Liver (tissue), 9 donors: ENCODE measurements around the gene ATP2B3. TPM values are rescaled to one million over a fixed set of nuclear protein-coding genes. Genes with fewer than 3 reads are reported as not detected.

Experiments used
- DNase-seq: peaks from one replicate; pipeline ENCODE4 v3.0.0-alpha.2; 2017; ENCODE audit warnings: low spot score
- H3K27ac ChIP-seq, 2 donors: one replicate each; pipeline ENCODE4 v1.7.0; 2013; ENCODE audit warnings: inconsistent platforms in 2 of 2, low read length in 2 of 2, control low read depth in 1 of 2, low read depth in 1 of 2, mild to moderate bottlenecking in 1 of 2
- H3K27me3 ChIP-seq, 4 donors: one replicate each; pipeline versions ENCODE4 v1.6.1 to v1.7.0; 2013; ENCODE audit warnings: low read length in 3 of 4, inconsistent platforms in 1 of 4, mild to moderate bottlenecking in 1 of 4, moderate library complexity in 1 of 4; ENCODE audit not compliant: control insufficient read depth in 4 of 4, insufficient read depth in 4 of 4
- H3K36me3 ChIP-seq, 4 donors: one replicate each; pipeline versions ENCODE4 v1.6.1 to v1.7.0; 2013; ENCODE audit warnings: low read length in 3 of 4, mild to moderate bottlenecking in 3 of 4, low read depth in 1 of 4, moderate library complexity in 1 of 4; ENCODE audit not compliant: control insufficient read depth in 4 of 4, insufficient read depth in 3 of 4
- H3K4me1 ChIP-seq, 4 donors: one replicate each; pipeline versions ENCODE4 v1.6.1 to v1.7.0; 2013; ENCODE audit warnings: low read length in 3 of 4, mild to moderate bottlenecking in 3 of 4, moderate library complexity in 1 of 4; ENCODE audit not compliant: control insufficient read depth in 4 of 4, insufficient read depth in 4 of 4
- H3K4me3 ChIP-seq, 3 donors: one replicate each; pipeline versions ENCODE4 v1.6.1 to v1.7.0; 2013; ENCODE audit warnings: low read length in 3 of 3, control low read depth in 1 of 3, low read depth in 1 of 3, mild to moderate bottlenecking in 1 of 3
- H3K9ac ChIP-seq, 2 donors: one replicate each; pipeline ENCODE4 v1.7.0; 2013; ENCODE audit warnings: low read length in 2 of 2, mild to moderate bottlenecking in 2 of 2, moderate library complexity in 2 of 2, control low read depth in 1 of 2, low read depth in 1 of 2
- H3K9me3 ChIP-seq, 4 donors: one replicate each; pipeline versions ENCODE4 v1.6.1 to v1.7.0; 2013; ENCODE audit warnings: low read length in 3 of 4; ENCODE audit not compliant: control insufficient read depth in 4 of 4
- EGR1 ChIP-seq, 2 donors: IDR thresholded peaks; 2 replicates each; pipeline ENCODE4 v1.6.1; 2016 to 2018; ENCODE audit warnings: antibody characterized with exemption in 2 of 2, low read depth in 2 of 2
- FOXA1 ChIP-seq: IDR thresholded peaks from 2 replicates; pipeline ENCODE4 v1.6.1; 2016; ENCODE audit warnings: antibody characterized with exemption
- FOXA2 ChIP-seq: IDR thresholded peaks from 2 replicates; pipeline ENCODE4 v1.6.1; 2016; ENCODE audit warnings: antibody characterized with exemption
- GABPA ChIP-seq, 2 donors: IDR thresholded peaks in 1 of 2; conservative IDR thresholded peaks in 1 of 2; 2 replicates each; pipeline ENCODE4 v1.6.1; 2016; ENCODE audit warnings: antibody characterized with exemption in 2 of 2, mild to moderate bottlenecking in 1 of 2, moderate library complexity in 1 of 2
- HNF4A ChIP-seq, 2 donors: conservative IDR thresholded peaks; 2 replicates each; pipeline ENCODE4 v1.6.1; 2016; ENCODE audit warnings: antibody characterized with exemption in 2 of 2, mild to moderate bottlenecking in 2 of 2
- HNF4G ChIP-seq: IDR thresholded peaks from 2 replicates; pipeline ENCODE4 v1.6.1; 2016; ENCODE audit warnings: antibody characterized with exemption
- JUND ChIP-seq, 2 donors: IDR thresholded peaks; 2 replicates each; pipeline ENCODE4 v1.6.1; 2016; ENCODE audit warnings: antibody characterized with exemption in 2 of 2
- NR2F2 ChIP-seq: IDR thresholded peaks from 2 replicates; pipeline ENCODE4 v1.6.1; 2016; ENCODE audit warnings: antibody characterized with exemption
- RXRA ChIP-seq, 2 donors: IDR thresholded peaks; 2 replicates each; pipeline ENCODE4 v1.6.1; 2017 to 2018; ENCODE audit warnings: antibody characterized with exemption in 2 of 2, mild to moderate bottlenecking in 1 of 2
- SP1 ChIP-seq: IDR thresholded peaks from 2 replicates; pipeline ENCODE4 v1.6.1; 2018; ENCODE audit warnings: antibody characterized with exemption, mild to moderate bottlenecking
- TAF1 ChIP-seq: conservative IDR thresholded peaks from 2 replicates; pipeline ENCODE4 v1.6.1; 2016; ENCODE audit warnings: antibody characterized with exemption, mild to moderate bottlenecking
- YY1 ChIP-seq: IDR thresholded peaks from 2 replicates; pipeline ENCODE4 v1.6.1; 2016; ENCODE audit warnings: antibody characterized with exemption, mild to moderate bottlenecking
- WGBS: extraction: QIAGEN DNeasy Blood & Tissue Kit; methylation state at CpG from one replicate; pipeline ENCODE4 v1.1.7; 2013; 5-methylcytosine and 5-hydroxymethylcytosine counted together
- polyA plus RNA-seq, 2 donors: library from polyadenylated mRNA; stranded (reverse) in 1 of 2; unstranded in 1 of 2; fragments of 200-250 nt in 1 of 2; fragments of >200 nt in 1 of 2; fragmentation: Nextera tagmentation in 1 of 2; extraction: Ambion mirVana in 1 of 2; gene quantifications; one replicate each; pipeline versions ENCODE4 v1.2.1 to v1.2.3, GENCODE V29; 2013 to 2015
- total RNA-seq, 2 donors: library from RNA; depleted of rRNA; stranded (reverse); fragments of >200 nt; gene quantifications; one replicate each; pipeline ENCODE4 v1.2.3, GENCODE V29; 2014
- TF ChIP-seq, protein P1 (sequence below): fragments of 150-350 bp; IDR thresholded peaks from 2 replicates; pipeline ENCODE4 v1.5.1; 2017; ENCODE audit warnings: improper control_type of control experiment, low read depth, low read length; ENCODE audit not compliant: missing input control
- TF ChIP-seq, protein P2 (sequence below): IDR thresholded peaks from 2 replicates; pipeline ENCODE4 v1.6.1; 2016; ENCODE audit warnings: antibody characterized with exemption
- TF ChIP-seq, protein P3 (sequence below): IDR thresholded peaks from 2 replicates; pipeline ENCODE4 v1.6.1; 2016; ENCODE audit warnings: antibody characterized with exemption, mild to moderate bottlenecking
- TF ChIP-seq, protein P4 (sequence below): IDR thresholded peaks from 2 replicates; pipeline ENCODE4 v1.6.1; 2016; ENCODE audit warnings: antibody characterized with exemption
- donor health status: healthy.
- donor health status: healthy.
- donor health status: healthy.
- donor health status: healthy.
- donor health status: healthy.

The ATP2B3 gene
- total and polyA plus RNA-seq, 4 donors, result not detected

DNA sequence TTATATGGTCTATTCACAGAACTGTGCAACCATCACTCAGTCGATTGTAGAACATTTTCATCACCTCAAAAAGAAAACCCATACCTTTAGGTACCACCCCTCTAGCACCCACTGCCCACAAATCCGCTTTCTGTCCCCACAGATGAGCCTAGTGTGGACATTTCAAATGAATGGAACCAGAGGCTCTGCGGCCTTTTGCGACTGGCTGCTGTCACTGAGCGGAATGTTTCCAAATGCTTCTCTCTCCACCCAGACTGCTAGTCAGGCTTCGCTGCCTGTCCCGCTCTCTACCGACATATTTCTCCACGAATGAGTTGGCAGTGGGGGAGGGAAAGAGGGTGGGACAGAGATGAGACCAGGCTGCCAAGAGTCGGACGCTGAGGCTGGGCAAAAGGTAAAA is 24.4 kb upstream of the ATP2B3 start:
- peaks cover 0 to 6% (median under 1%) of the 10 kb centered on the region in 4 donors for H3K4me1 ChIP-seq

DNA sequence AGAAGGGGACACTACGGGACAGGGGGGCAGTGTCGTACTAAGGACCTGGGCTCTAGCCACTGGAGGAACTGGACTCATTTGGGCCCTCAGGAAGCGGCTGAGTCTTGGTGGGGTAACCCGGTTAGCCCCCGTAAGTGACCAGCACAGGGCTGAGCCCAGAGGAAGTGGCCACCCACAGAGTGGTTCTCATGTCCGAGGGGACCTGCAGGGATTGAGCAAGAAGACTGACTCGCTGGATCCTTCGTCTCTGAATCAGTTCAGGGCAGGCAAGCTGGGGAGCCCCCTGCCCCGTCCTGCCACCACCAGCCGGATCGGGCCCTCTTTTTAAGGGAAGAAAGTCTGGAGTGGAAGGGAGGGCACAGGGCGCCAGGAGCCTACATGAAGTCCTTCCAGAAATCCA is 23.4 kb upstream of the ATP2B3 start:
- peak overlapping the region; percentile 20 to 50 for H3K27ac ChIP-seq
- TF ChIP-seq, protein P1, sequence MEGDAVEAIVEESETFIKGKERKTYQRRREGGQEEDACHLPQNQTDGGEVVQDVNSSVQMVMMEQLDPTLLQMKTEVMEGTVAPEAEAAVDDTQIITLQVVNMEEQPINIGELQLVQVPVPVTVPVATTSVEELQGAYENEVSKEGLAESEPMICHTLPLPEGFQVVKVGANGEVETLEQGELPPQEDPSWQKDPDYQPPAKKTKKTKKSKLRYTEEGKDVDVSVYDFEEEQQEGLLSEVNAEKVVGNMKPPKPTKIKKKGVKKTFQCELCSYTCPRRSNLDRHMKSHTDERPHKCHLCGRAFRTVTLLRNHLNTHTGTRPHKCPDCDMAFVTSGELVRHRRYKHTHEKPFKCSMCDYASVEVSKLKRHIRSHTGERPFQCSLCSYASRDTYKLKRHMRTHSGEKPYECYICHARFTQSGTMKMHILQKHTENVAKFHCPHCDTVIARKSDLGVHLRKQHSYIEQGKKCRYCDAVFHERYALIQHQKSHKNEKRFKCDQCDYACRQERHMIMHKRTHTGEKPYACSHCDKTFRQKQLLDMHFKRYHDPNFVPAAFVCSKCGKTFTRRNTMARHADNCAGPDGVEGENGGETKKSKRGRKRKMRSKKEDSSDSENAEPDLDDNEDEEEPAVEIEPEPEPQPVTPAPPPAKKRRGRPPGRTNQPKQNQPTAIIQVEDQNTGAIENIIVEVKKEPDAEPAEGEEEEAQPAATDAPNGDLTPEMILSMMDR, result no peak
- no peak for TF ChIP-seq NR2F2
- 83% methylated on average over 12 of the region's 12 CpGs for WGBS
- no peak overlapping the region for H3K9ac ChIP-seq
- no peak for DNase-seq
- H3K4me1 ChIP-seq, result peaks cover 0 to 6% (median 0%) of the 10 kb centered on the region in 4 donors
- no peaks in the 10 kb centered on the region for H3K27me3 ChIP-seq
- no peaks in the 10 kb centered on the region for H3K9me3 ChIP-seq
- H3K4me3 ChIP-seq, result no peak overlapping the region
- H3K36me3 ChIP-seq, result no peaks in the 10 kb centered on the region

More for the DNA sequence above, 24.4 kb upstream of the ATP2B3 start:
- Histone ChIP-seq H3K36me3 (no peaks in the 10 kb centered on the region), H3K27ac (no peak overlapping the region), H3K9me3 (no peaks in the 10 kb centered on the region), H3K4me3 (no peak overlapping the region), H3K27me3 (no peaks in the 10 kb centered on the region), H3K9ac (no peak overlapping the region)
- WGBS, result 82% methylated on average over 11 of the region's 11 CpGs
- TF ChIP-seq, protein P1, result no peak
- TF ChIP-seq, protein P2, sequence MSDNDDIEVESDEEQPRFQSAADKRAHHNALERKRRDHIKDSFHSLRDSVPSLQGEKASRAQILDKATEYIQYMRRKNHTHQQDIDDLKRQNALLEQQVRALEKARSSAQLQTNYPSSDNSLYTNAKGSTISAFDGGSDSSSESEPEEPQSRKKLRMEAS, result no peak
- TF ChIP-seq HNF4G (no peak), FOXA2 (no peak), TAF1 (no peak), JUND (IDR thresholded peaks at IDR 0.05) (no peak), FOXA1 (no peak), YY1 (no peak), NR2F2 (no peak), HNF4A (conservative IDR thresholded peaks at IDR 0.05) (no peak), SP1 (no peak), GABPA (IDR thresholded peaks at IDR 0.05 in 1 of 2, conservative IDR thresholded peaks at IDR 0.05 in 1 of 2) (no peak), RXRA (IDR thresholded peaks at IDR 0.05) (no peak), EGR1 (IDR thresholded peaks at IDR 0.05; ENCODE audit: low read depth in 2 of 2) (no peak)
- TF ChIP-seq, protein P3, sequence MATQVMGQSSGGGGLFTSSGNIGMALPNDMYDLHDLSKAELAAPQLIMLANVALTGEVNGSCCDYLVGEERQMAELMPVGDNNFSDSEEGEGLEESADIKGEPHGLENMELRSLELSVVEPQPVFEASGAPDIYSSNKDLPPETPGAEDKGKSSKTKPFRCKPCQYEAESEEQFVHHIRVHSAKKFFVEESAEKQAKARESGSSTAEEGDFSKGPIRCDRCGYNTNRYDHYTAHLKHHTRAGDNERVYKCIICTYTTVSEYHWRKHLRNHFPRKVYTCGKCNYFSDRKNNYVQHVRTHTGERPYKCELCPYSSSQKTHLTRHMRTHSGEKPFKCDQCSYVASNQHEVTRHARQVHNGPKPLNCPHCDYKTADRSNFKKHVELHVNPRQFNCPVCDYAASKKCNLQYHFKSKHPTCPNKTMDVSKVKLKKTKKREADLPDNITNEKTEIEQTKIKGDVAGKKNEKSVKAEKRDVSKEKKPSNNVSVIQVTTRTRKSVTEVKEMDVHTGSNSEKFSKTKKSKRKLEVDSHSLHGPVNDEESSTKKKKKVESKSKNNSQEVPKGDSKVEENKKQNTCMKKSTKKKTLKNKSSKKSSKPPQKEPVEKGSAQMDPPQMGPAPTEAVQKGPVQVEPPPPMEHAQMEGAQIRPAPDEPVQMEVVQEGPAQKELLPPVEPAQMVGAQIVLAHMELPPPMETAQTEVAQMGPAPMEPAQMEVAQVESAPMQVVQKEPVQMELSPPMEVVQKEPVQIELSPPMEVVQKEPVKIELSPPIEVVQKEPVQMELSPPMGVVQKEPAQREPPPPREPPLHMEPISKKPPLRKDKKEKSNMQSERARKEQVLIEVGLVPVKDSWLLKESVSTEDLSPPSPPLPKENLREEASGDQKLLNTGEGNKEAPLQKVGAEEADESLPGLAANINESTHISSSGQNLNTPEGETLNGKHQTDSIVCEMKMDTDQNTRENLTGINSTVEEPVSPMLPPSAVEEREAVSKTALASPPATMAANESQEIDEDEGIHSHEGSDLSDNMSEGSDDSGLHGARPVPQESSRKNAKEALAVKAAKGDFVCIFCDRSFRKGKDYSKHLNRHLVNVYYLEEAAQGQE, result no peak
- TF ChIP-seq, protein P4, sequence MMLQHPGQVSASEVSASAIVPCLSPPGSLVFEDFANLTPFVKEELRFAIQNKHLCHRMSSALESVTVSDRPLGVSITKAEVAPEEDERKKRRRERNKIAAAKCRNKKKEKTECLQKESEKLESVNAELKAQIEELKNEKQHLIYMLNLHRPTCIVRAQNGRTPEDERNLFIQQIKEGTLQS, result no peak
- DNase-seq, result no peak
